CD4-positive, CD25-positive, alpha-beta regulatory T cell (primary cell): Measurements from ENCODE around the gene TLR4. TPM values are rescaled to one million over a fixed set of nuclear protein-coding genes. Genes with fewer than 3 reads are reported as not detected.

Source experiments
- ATAC-seq, 2 donors: fragments of 150-1000 bp; cut with Tn5 transposase; one replicate each; pipeline ENCODE4 v1.10.0; 2021; ENCODE audit warnings: low read depth in 2 of 2, moderate number of reproducible peaks in 2 of 2, moderate library complexity in 1 of 2
- DNase-seq, 3 donors: peaks; one replicate each; pipeline versions ENCODE4 v3.0.0 to v3.0.0-alpha.2; 2012 to 2022; ENCODE audit warnings: mixed read lengths in 1 of 3
- H3K27ac ChIP-seq: one replicate; pipeline ENCODE4 v1.7.0; 2013; ENCODE audit warnings: mild to moderate bottlenecking, low read length; ENCODE audit not compliant: insufficient read depth, poor library complexity, severe bottlenecking
- H3K27me3 ChIP-seq: one replicate; pipeline ENCODE4 v1.7.0; 2013; ENCODE audit warnings: low read length; ENCODE audit not compliant: control insufficient read depth, insufficient read depth
- H3K36me3 ChIP-seq: one replicate; pipeline ENCODE4 v1.7.0; 2013; ENCODE audit warnings: mild to moderate bottlenecking, low read length, moderate library complexity; ENCODE audit not compliant: control insufficient read depth, insufficient read depth
- H3K4me1 ChIP-seq: 2 replicates; pipeline ENCODE4 v1.7.0; 2013; ENCODE audit warnings: mild to moderate bottlenecking, low read length; ENCODE audit not compliant: insufficient read depth, control insufficient read depth, poor library complexity, severe bottlenecking
- H3K4me3 ChIP-seq: one replicate; pipeline ENCODE4 v1.7.0; 2013; ENCODE audit warnings: low read depth, mild to moderate bottlenecking, low read length, moderate library complexity
- H3K9me3 ChIP-seq, 2 experiments: 1 replicate in 1 of 2; 2 replicates in 1 of 2; pipeline ENCODE4 v1.7.0; 2013; ENCODE audit warnings: low read length in 2 of 2, mild to moderate bottlenecking in 1 of 2, moderate library complexity in 1 of 2; ENCODE audit not compliant: control insufficient read depth in 2 of 2
- H3K27ac Mint-ChIP-seq, 3 donors: one replicate each; pipeline ENCODE4 v1.8.0; 2020 to 2022; ENCODE audit warnings: mild to moderate bottlenecking in 3 of 3, mixed read lengths in 3 of 3, moderate library complexity in 2 of 3
- H3K27me3 Mint-ChIP-seq: one replicate; pipeline ENCODE4 v1.8.0; 2022; ENCODE audit warnings: mild to moderate bottlenecking, mixed read lengths
- H3K36me3 Mint-ChIP-seq: one replicate; pipeline ENCODE4 v1.8.0; 2020; ENCODE audit warnings: mixed read lengths
- H3K4me1 Mint-ChIP-seq, 4 donors: one replicate each; pipeline ENCODE4 v1.8.0; 2020 to 2022; ENCODE audit warnings: mixed read lengths in 4 of 4, mild to moderate bottlenecking in 1 of 4
- H3K4me3 Mint-ChIP-seq, 4 donors: one replicate each; pipeline ENCODE4 v1.8.0; 2020 to 2022; ENCODE audit warnings: mild to moderate bottlenecking in 4 of 4, mixed read lengths in 4 of 4, moderate library complexity in 3 of 4
- H3K9me3 Mint-ChIP-seq, 7 donors: one replicate each; pipeline ENCODE4 v1.8.0; 2020 to 2022; ENCODE audit warnings: mixed read lengths in 7 of 7, mild to moderate bottlenecking in 3 of 7, moderate library complexity in 2 of 7
- polyA plus RNA-seq, 4 donors: library from polyadenylated mRNA; unstranded; fragments of 300-500 nt; fragmentation: Illumina TruSeq; gene quantifications; one replicate each; pipeline ENCODE4 v1.2.3, GENCODE V29; 2021
- total RNA-seq: library from RNA; stranded (reverse); gene quantifications from one replicate; pipeline ENCODE4 v1.2.3, GENCODE V29; 2022

Gene TLR4
- total and polyA plus RNA-seq, 5 donors from 2014 or later = 0.07 to 0.13 TPM; not detected in 3

- Histone ChIP-seq H3K4me3 (no peak overlapping the region), H3K9me3 (no peaks in the 10 kb centered on the region), H3K36me3 (no peaks in the 10 kb centered on the region), H3K4me1 (no peaks in the 10 kb centered on the region), H3K27ac (no peak overlapping the region), H3K27me3 (no peaks in the 10 kb centered on the region)
- H3K27me3 Mint-ChIP-seq = no peaks in the 10 kb centered on the region
- no peaks in the 10 kb centered on the region for H3K36me3 Mint-ChIP-seq
- no peaks in the 10 kb centered on the region for H3K4me1 Mint-ChIP-seq
- H3K27ac Mint-ChIP-seq = no peak overlapping the region
- H3K9me3 Mint-ChIP-seq = peaks cover 0 to 10% (median 2%) of the 10 kb centered on the region in 7 donors
- H3K4me3 Mint-ChIP-seq = no peak overlapping the region
- ATAC-seq (no peak), DNase-seq (no peak)
Measured at GRCh38 chr9:117723986-117724625, 19.9 kb downstream of the TLR4 start.

DNA sequence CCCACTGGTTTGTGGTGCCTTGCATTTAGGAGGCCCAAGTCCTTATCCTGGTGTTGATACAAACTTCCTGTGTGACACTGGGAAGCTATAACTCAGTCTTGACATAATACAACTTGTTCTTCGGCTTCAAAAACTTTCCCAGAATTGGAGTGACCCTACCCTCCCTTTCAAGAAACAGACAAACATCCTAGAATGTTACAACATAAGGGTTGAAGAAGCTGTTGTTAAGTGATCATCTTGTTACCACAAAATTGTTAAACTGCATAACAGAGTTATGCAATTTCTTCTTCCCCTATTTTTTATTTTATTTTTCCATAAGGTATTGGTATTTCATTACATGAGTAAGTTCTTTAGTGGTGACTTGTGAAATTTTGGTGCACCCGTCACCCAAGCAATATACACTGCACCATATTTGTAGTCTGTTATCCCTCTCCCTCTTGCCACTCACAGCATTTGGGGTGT, 21.3 kb downstream of the TLR4 start:
- no peaks in the 10 kb centered on the region for H3K27me3 Mint-ChIP-seq
- H3K4me1 Mint-ChIP-seq = no peaks in the 10 kb centered on the region
- no peaks in the 10 kb centered on the region for H3K36me3 Mint-ChIP-seq
- DNase-seq = no peak
- no peak overlapping the region for H3K27ac Mint-ChIP-seq
- no peak overlapping the region for H3K4me3 Mint-ChIP-seq
- H3K4me1 ChIP-seq = no peaks in the 10 kb centered on the region
- H3K36me3 ChIP-seq = no peaks in the 10 kb centered on the region
- no peak overlapping the region for H3K27ac ChIP-seq
- H3K27me3 ChIP-seq = no peaks in the 10 kb centered on the region
- ATAC-seq = no peak
- peaks cover 0 to 10% (median 2%) of the 10 kb centered on the region in 7 donors for H3K9me3 Mint-ChIP-seq
- no peak overlapping the region for H3K4me3 ChIP-seq
- H3K9me3 ChIP-seq = no peaks in the 10 kb centered on the region

GRCh38 chr9:117729375-117729774, 25.2 kb downstream of the TLR4 start:
- H3K27me3 ChIP-seq = no peaks in the 10 kb centered on the region
- Mint-ChIP-seq H3K4me1 (no peaks in the 10 kb centered on the region), H3K4me3 (no peak overlapping the region), H3K27ac (no peak overlapping the region), H3K36me3 (no peaks in the 10 kb centered on the region), H3K9me3 (peaks cover 0 to 6% (median 0%) of the 10 kb centered on the region in 7 donors), H3K27me3 (no peaks in the 10 kb centered on the region)
- H3K4me1 ChIP-seq = no peaks in the 10 kb centered on the region
- ATAC-seq (no peak), DNase-seq (no peak)
- no peak overlapping the region for H3K27ac ChIP-seq
- no peaks in the 10 kb centered on the region for H3K9me3 ChIP-seq
- H3K4me3 ChIP-seq = no peak overlapping the region
- no peaks in the 10 kb centered on the region for H3K36me3 ChIP-seq

DNA sequence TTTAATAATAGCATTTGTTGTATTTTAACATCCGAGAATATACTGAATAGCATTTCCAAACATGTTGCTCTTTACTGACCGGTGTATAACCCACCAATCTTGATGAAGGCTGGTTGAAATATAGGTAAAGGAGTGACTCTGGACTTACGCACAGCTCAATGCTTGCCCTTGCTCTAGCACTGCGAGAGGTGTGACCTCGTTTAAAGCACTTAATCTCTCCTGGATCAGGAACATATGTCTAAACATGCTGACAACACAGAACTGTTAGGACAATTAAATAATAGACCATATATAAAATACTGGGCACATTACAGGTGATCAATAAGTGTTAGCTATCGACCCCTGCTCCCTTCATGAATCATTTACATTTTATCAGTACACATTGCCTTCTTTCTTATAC, 28.3 kb downstream of the TLR4 start:
- no peaks in the 10 kb centered on the region for H3K27me3 ChIP-seq
- H3K9me3 Mint-ChIP-seq = peaks cover 0 to 9% (median 0%) of the 10 kb centered on the region in 7 donors
- no peak overlapping the region for H3K4me3 ChIP-seq
- no peaks in the 10 kb centered on the region for H3K27me3 Mint-ChIP-seq
- H3K4me1 Mint-ChIP-seq = no peaks in the 10 kb centered on the region
- H3K9me3 ChIP-seq = no peaks in the 10 kb centered on the region
- no peaks in the 10 kb centered on the region for H3K36me3 Mint-ChIP-seq
- DNase-seq (no peak), ATAC-seq (no peak)
- H3K27ac Mint-ChIP-seq = no peak overlapping the region
- H3K4me1 ChIP-seq = no peaks in the 10 kb centered on the region
- no peak overlapping the region for H3K4me3 Mint-ChIP-seq
- H3K36me3 ChIP-seq = no peaks in the 10 kb centered on the region
- no peak overlapping the region for H3K27ac ChIP-seq

DNA sequence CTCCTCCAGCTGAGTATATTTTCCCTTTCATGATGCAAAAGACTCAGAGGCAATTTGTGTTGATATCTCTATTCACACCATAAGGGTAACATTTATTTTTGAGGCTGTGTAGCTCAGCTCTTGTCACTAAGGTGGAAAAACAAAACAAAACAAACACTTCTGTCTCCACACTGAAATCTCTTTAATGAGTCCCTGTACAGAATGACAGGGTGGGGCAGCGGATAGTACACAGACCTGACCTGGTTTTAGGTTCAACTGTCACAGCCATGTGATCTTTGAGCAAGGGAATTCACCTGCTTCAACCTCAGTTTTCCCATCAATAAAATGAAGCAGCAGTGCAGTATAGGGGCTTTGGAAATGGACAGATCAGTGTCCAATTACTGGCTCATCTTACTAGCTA, 29.3 kb downstream of the TLR4 start:
- Mint-ChIP-seq H3K36me3 (no peaks in the 10 kb centered on the region), H3K4me1 (no peaks in the 10 kb centered on the region), H3K27ac (no peak overlapping the region), H3K9me3 (peaks cover 0 to 9% (median 0%) of the 10 kb centered on the region in 7 donors), H3K4me3 (no peak overlapping the region), H3K27me3 (no peaks in the 10 kb centered on the region)
- no peaks in the 10 kb centered on the region for H3K36me3 ChIP-seq
- H3K27ac ChIP-seq = no peak overlapping the region
- ATAC-seq (no peak), DNase-seq (no peak)
- no peaks in the 10 kb centered on the region for H3K27me3 ChIP-seq
- H3K4me3 ChIP-seq = no peak overlapping the region
- no peaks in the 10 kb centered on the region for H3K4me1 ChIP-seq
- H3K9me3 ChIP-seq = no peaks in the 10 kb centered on the region

DNA sequence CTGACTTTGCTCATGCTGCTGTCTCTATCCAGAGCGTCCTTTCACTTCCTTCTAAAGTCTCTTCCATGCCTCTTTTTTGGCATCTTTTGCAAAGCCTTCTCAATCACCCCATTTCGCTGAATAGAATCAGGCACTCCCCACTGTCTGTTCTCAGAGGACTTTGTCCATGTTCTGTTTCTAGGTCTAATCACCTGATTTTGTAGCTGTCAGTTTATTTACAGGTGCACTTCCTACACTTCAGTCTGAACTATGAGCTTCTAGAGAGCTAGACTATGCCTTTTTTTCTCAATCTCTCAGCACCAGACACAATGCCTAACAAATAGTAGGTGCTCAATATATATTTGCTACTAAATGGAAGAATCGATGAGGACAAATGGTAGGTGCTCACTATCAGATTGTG, 29.9 kb downstream of the TLR4 start:
- DNase-seq = no peak
- Histone ChIP-seq H3K36me3 (no peaks in the 10 kb centered on the region), H3K4me3 (no peak overlapping the region), H3K27ac (no peak overlapping the region), H3K4me1 (no peaks in the 10 kb centered on the region), H3K9me3 (no peaks in the 10 kb centered on the region), H3K27me3 (no peaks in the 10 kb centered on the region)
- H3K4me1 Mint-ChIP-seq = no peaks in the 10 kb centered on the region
- no peaks in the 10 kb centered on the region for H3K27me3 Mint-ChIP-seq
- H3K9me3 Mint-ChIP-seq = peaks cover 0 to 7% (median 0%) of the 10 kb centered on the region in 7 donors
- H3K4me3 Mint-ChIP-seq = no peak overlapping the region
- no peaks in the 10 kb centered on the region for H3K36me3 Mint-ChIP-seq
- no peak overlapping the region for H3K27ac Mint-ChIP-seq
- ATAC-seq = no peak

- Histone ChIP-seq H3K27ac (no peak overlapping the region), H3K9me3 (no peaks in the 10 kb centered on the region), H3K27me3 (no peaks in the 10 kb centered on the region), H3K36me3 (no peaks in the 10 kb centered on the region), H3K4me1 (no peaks in the 10 kb centered on the region), H3K4me3 (no peak overlapping the region)
- Mint-ChIP-seq H3K9me3 (peaks cover 0 to 6% (median 0%) of the 10 kb centered on the region in 7 donors), H3K4me1 (no peaks in the 10 kb centered on the region), H3K4me3 (no peak overlapping the region), H3K27ac (no peak overlapping the region), H3K36me3 (no peaks in the 10 kb centered on the region), H3K27me3 (no peaks in the 10 kb centered on the region)
- no peak for DNase-seq
- ATAC-seq = no peak
Measured at GRCh38 chr9:117734523-117735314, 30.5 kb downstream of the TLR4 start.
